Measurements from ENCODE around the gene FTO. TPM values are rescaled to one million over a fixed set of nuclear protein-coding genes. Genes with fewer than 3 reads are reported as not detected.

Gene FTO
- polyA plus RNA-seq, 1 experiment: 135 TPM

GRCh38 chr16:54176376-54176901 is 472.5 kb downstream of the FTO start:
- no peak for TF ChIP-seq CTCF (IDR thresholded peaks at IDR 0.05; ENCODE audit: low read depth, low read length)
- no peak for DNase-seq (ENCODE audit: low read depth, low spot score)
- Histone ChIP-seq H3K9me3 (ENCODE audit: control insufficient read depth, insufficient read depth, low read length) (no peaks in the 10 kb centered on the region; the same call in 1 of the 2 replicates), H3K4me3 (ENCODE audit: low read depth, low read length) (no peak overlapping the region), H3K27ac (ENCODE audit: low read depth, low read length) (no peak overlapping the region), H3K27me3 (ENCODE audit: control insufficient read depth, insufficient read depth, low read length) (peaks cover 54% of the 10 kb centered on the region)
- POLR2A ChIA-PET: no interaction called here
- CTCF ChIA-PET: no interaction called here

GRCh38 chr16:54177052-54177861 is 473.3 kb downstream of the FTO start:
- Histone ChIP-seq H3K27me3 (ENCODE audit: control insufficient read depth, insufficient read depth, low read length) (peaks cover 46% of the 10 kb centered on the region), H3K9me3 (ENCODE audit: control insufficient read depth, insufficient read depth, low read length) (no peaks in the 10 kb centered on the region; the same call in 1 of the 2 replicates), H3K4me3 (ENCODE audit: low read depth, low read length) (no peak overlapping the region), H3K27ac (ENCODE audit: low read depth, low read length) (no peak overlapping the region)
- CTCF ChIA-PET: no interaction called here
- POLR2A ChIA-PET: no interaction called here
- no peak for DNase-seq (ENCODE audit: low read depth, low spot score)
- TF ChIP-seq CTCF (IDR thresholded peaks at IDR 0.05; ENCODE audit: low read depth, low read length): no peak

DNA sequence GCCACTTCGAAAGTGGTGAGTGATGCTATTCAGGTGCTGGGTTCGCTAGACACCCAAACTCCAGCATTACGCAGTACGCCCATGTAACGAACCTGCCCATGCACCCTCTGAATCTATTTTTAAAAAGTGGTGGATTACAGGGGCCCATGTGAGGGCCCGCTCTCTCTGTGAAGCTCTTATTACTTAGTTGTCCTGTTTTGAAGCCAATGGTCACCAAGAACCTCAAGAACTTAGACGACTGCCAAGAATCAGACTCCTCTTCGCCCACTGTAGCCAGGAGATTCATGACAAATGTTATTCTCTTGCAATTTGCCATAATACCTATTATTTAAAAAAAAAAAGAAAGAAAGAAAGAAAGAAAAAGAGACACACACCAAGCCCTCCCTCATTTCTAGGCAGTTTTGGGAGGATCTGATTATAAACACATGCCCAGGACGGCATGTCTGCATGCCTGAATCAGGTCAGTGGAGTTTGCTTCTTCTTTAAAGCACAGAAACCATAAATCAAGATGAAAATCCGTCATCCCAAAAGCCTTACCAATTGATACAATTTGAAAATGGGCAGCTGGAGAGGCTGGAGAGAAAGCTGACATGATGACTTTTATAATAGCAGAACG is 474.0 kb downstream of the FTO start:
- no peak overlapping the region for H3K27ac ChIP-seq (ENCODE audit: low read depth, low read length)
- H3K9me3 ChIP-seq (ENCODE audit: control insufficient read depth, insufficient read depth, low read length): no peaks in the 10 kb centered on the region; the same call in 1 of the 2 replicates
- CTCF ChIA-PET: no interaction called here
- TF ChIP-seq CTCF (IDR thresholded peaks at IDR 0.05; ENCODE audit: low read depth, low read length): no peak
- POLR2A ChIA-PET: no interaction called here
- no peak overlapping the region for H3K4me3 ChIP-seq (ENCODE audit: low read depth, low read length)
- peaks cover 42% of the 10 kb centered on the region for H3K27me3 ChIP-seq (ENCODE audit: control insufficient read depth, insufficient read depth, low read length)
- no peak for DNase-seq (ENCODE audit: low read depth, low spot score)

DNA sequence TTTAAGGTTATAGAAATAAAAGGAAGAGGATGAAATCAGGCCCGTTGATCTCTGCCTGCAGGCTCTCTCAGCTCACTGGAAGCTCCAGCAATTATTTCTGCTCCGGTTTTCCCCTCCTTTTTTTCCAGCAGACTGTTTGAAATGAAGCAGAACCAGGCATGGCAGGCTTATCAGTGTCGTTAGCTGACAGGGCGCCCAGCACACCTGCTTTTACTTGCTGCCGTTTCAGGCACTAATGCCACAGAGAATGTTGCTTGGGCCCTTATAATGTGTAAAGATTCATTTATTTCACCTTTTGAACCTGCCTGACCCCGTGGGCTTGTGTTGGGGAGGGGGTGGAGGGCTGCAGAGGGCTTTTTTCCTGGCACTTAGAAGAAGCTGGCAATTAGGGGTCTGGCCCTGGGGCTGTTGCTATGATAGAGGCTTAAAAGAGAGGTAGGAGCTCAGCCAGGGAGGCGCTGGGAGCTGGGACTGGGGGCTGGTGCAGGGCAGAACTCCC is 474.6 kb downstream of the FTO start:
- Histone ChIP-seq H3K27ac (ENCODE audit: low read depth, low read length) (no peak overlapping the region), H3K4me3 (ENCODE audit: low read depth, low read length) (no peak overlapping the region), H3K9me3 (ENCODE audit: control insufficient read depth, insufficient read depth, low read length) (no peaks in the 10 kb centered on the region; the same call in 1 of the 2 replicates), H3K27me3 (ENCODE audit: control insufficient read depth, insufficient read depth, low read length) (peaks cover 36% of the 10 kb centered on the region)
- DNase-seq (ENCODE audit: low read depth, low spot score): no peak
- TF ChIP-seq CTCF (IDR thresholded peaks at IDR 0.05; ENCODE audit: low read depth, low read length): no peak
- ChIA-PET POLR2A (no interaction called here), CTCF (no interaction called here)

Data from AG04450 (cell line).